Prostate gland (tissue), 2 donors: ENCODE results near the gene ATP2C2.
A peak's percentile ranks its signal among the peaks of the same experiment; 100 is the strongest.

Experiments used
- CTCF ChIP-seq, 4 experiments: fragments of 200-600 bp in 2 of 4; fragments of 450-650 bp in 2 of 4; sonication (generic) in 2 of 4; IDR thresholded peaks; 1 replicate in 3 of 4; 2 replicates in 1 of 4; pipeline ENCODE4 v1.5.1; 2016 to 2019; ENCODE audit warnings: antibody characterized with exemption in 4 of 4, mild to moderate bottlenecking in 2 of 4, moderate library complexity in 2 of 4
- POLR2A ChIP-seq: fragments of 450-650 bp; IDR thresholded peaks from one replicate; pipeline ENCODE4 v1.6.1; 2016; ENCODE audit warnings: antibody characterized with exemption, mild to moderate bottlenecking

GRCh38 chr16:84504420-84505248 lies 136.3 kb downstream of the ATP2C2 start, which contains the start of gene MEAK7:
- TF ChIP-seq POLR2A (peak; percentile 70), CTCF (IDR thresholded peaks at IDR 0.05) (peak in 1 of 4 experiments; percentile 33)
